ENCODE measurements around the gene INSIG2. TPM values are rescaled to one million over a fixed set of nuclear protein-coding genes. Genes with fewer than 3 reads are reported as not detected.

INSIG2 gene
- total RNA-seq, 1 experiment from 2014 or later = 10.7 TPM

GRCh38 chr2:118102433-118103082 lies 14.3 kb downstream of the INSIG2 start:
- peaks cover 35% of the 10 kb centered on the region for H3K36me3 Mint-ChIP-seq
- TF ChIP-seq E2F1 (CRISPR knock-in tag; IDR thresholded peaks at IDR 0.05) (no peak), AFF4 (CRISPR knock-in tag; IDR thresholded peaks at IDR 0.05; ENCODE audit: borderline replicate concordance) (no peak), SMAD3 (CRISPR knock-in tag; IDR thresholded peaks at IDR 0.05; ENCODE audit: borderline replicate concordance) (no peak)
- POLR2A ChIA-PET = no interaction called here

GRCh38 chr2:118103951-118104940 lies 16.0 kb downstream of the INSIG2 start:
- peaks cover 24% of the 10 kb centered on the region for H3K4me1 Mint-ChIP-seq
- peaks cover 39% of the 10 kb centered on the region for H3K36me3 Mint-ChIP-seq
- ATAC-seq = no peak
- H3K9me3 Mint-ChIP-seq = no peaks in the 10 kb centered on the region
- no peaks in the 10 kb centered on the region for H3K27me3 Mint-ChIP-seq (ENCODE audit: low read depth)
- POLR2A ChIA-PET = no interaction called here
- no peak overlapping the region for H3K4me3 Mint-ChIP-seq
- DNase-seq (ENCODE audit: low spot score) = no peak
- CTCF ChIA-PET = interaction anchor here (0.5 to 1.8 kb wide), 2 partner anchors 16 to 1052 kb away, joined by 3 to 4 read pairs; partner anchors contain the start of gene INSIG2
- no peak overlapping the region for H3K27ac Mint-ChIP-seq
- TF ChIP-seq RELA (CRISPR knock-in tag; IDR thresholded peaks at IDR 0.05; ENCODE audit: borderline replicate concordance) = no peak
- no peak for TF ChIP-seq MXD4 (CRISPR knock-in tag; IDR thresholded peaks at IDR 0.05; ENCODE audit: borderline replicate concordance)
- no peak for TF ChIP-seq TEAD1 (CRISPR knock-in tag; IDR thresholded peaks at IDR 0.05)
- TF ChIP-seq NR3C1 (CRISPR knock-in tag; conservative IDR thresholded peaks at IDR 0.05; ENCODE audit: low read depth) = no peak
- TF ChIP-seq ESRRA (CRISPR knock-in tag; IDR thresholded peaks at IDR 0.05; ENCODE audit: borderline replicate concordance) = no peak
- no peak for TF ChIP-seq ZNF121 (CRISPR knock-in tag; IDR thresholded peaks at IDR 0.05)
- TF ChIP-seq ZNF138 (CRISPR knock-in tag; conservative IDR thresholded peaks at IDR 0.05) = no peak
- no peak for TF ChIP-seq CBFB (CRISPR knock-in tag; IDR thresholded peaks at IDR 0.05; ENCODE audit: low read depth)
- no peak for TF ChIP-seq JUN (CRISPR knock-in tag; IDR thresholded peaks at IDR 0.05)
- no peak for TF ChIP-seq ZNF317 (CRISPR knock-in tag; IDR thresholded peaks at IDR 0.05; ENCODE audit: borderline replicate concordance, low read depth)
- no peak for TF ChIP-seq MAX (CRISPR knock-in tag; IDR thresholded peaks at IDR 0.05)
- TF ChIP-seq ZBTB43 (CRISPR knock-in tag; IDR thresholded peaks at IDR 0.05) = no peak
- TF ChIP-seq TP53 (CRISPR knock-in tag; IDR thresholded peaks at IDR 0.05) = no peak
- TF ChIP-seq FOXK1 (CRISPR knock-in tag; IDR thresholded peaks at IDR 0.05) = no peak
- no peak for TF ChIP-seq FOXJ3 (CRISPR knock-in tag; IDR thresholded peaks at IDR 0.05; ENCODE audit: borderline replicate concordance)
- TF ChIP-seq KAT7 (CRISPR knock-in tag; IDR thresholded peaks at IDR 0.05; ENCODE audit: borderline replicate concordance) = no peak
- no peak for TF ChIP-seq ATF3 (CRISPR knock-in tag; conservative IDR thresholded peaks at IDR 0.05)
- TF ChIP-seq HMGXB4 (CRISPR knock-in tag; IDR thresholded peaks at IDR 0.05) = no peak
- TF ChIP-seq ETV6 (CRISPR knock-in tag; IDR thresholded peaks at IDR 0.05) = no peak
- no peak for TF ChIP-seq SMAD3 (CRISPR knock-in tag; IDR thresholded peaks at IDR 0.05; ENCODE audit: borderline replicate concordance)

More at GRCh38 chr2:118102433-118103082, 14.3 kb downstream of the INSIG2 start:
- ATAC-seq (no peak), DNase-seq (ENCODE audit: low spot score) (no peak)
- H3K27me3 Mint-ChIP-seq (ENCODE audit: low read depth) = no peaks in the 10 kb centered on the region
- H3K9me3 Mint-ChIP-seq = no peaks in the 10 kb centered on the region
- H3K27ac Mint-ChIP-seq = no peak overlapping the region
- peaks cover 30% of the 10 kb centered on the region for H3K4me1 Mint-ChIP-seq
- H3K4me3 Mint-ChIP-seq = no peak overlapping the region
- CTCF ChIA-PET = no interaction called here

Measured in WTC11 (cell line).